HepG2 (cell line): ENCODE data around the gene NEAT1. TPM values are rescaled to one million over a fixed set of nuclear protein-coding genes. Genes with fewer than 3 reads are reported as not detected.

ENCODE experiments used
- ADNP ChIP-seq: sonication (generic); formaldehyde crosslinking; IDR thresholded peaks from 2 replicates; pipeline ENCODE4 v1.4.0; 2020; ENCODE audit warnings: missing genetic modification reagents
- GTF2F1 ChIP-seq: fragments of 150-350 bp; IDR thresholded peaks from 2 replicates; pipeline ENCODE4 v1.6.1; 2014; ENCODE audit warnings: low read length
- GTF3A ChIP-seq: sonication (generic); formaldehyde crosslinking; conservative IDR thresholded peaks from 2 replicates; pipeline ENCODE4 v1.4.0; 2020; ENCODE audit warnings: mild to moderate bottlenecking, missing genetic modification reagents
- HNF1B ChIP-seq: sonication (generic); formaldehyde crosslinking; IDR thresholded peaks from 2 replicates; pipeline ENCODE4 v1.5.1; 2020; ENCODE audit warnings: mild to moderate bottlenecking, moderate library complexity, missing genetic modification reagents
- ISL2 ChIP-seq: sonication (generic); formaldehyde crosslinking; IDR thresholded peaks from 2 replicates; pipeline ENCODE4 v1.5.0; 2020; ENCODE audit warnings: missing genetic modification reagents
- MIER2 ChIP-seq: IDR thresholded peaks from 2 replicates; pipeline ENCODE4 v1.6.1; 2016; ENCODE audit warnings: missing biosample characterization, missing genetic modification reagents
- NBN ChIP-seq: fragments of 450-650 bp; conservative IDR thresholded peaks from 2 replicates; pipeline ENCODE4 v1.6.1; 2017
- NR2C2 ChIP-seq: sonication (generic); formaldehyde crosslinking; IDR thresholded peaks from 2 replicates; pipeline ENCODE4 v1.4.0; 2020; ENCODE audit warnings: missing genetic modification reagents, mild to moderate bottlenecking, moderate library complexity, borderline replicate concordance
- SATB2 ChIP-seq: sonication (generic); formaldehyde crosslinking; IDR thresholded peaks from 2 replicates; pipeline ENCODE4 v1.5.0; 2020; ENCODE audit warnings: missing genetic modification reagents
- SMAD3 ChIP-seq: sonication (generic); formaldehyde crosslinking; IDR thresholded peaks from 2 replicates; pipeline ENCODE4 v1.4.0; 2020; ENCODE audit warnings: missing genetic modification reagents
- TAF1 ChIP-seq: sonication (generic); formaldehyde crosslinking; IDR thresholded peaks from 2 replicates; pipeline ENCODE4 v1.4.0; 2020; ENCODE audit warnings: missing genetic modification reagents
- TCF12 ChIP-seq, 2 experiments: fragments of 450-650 bp in 1 of 2; sonication (generic) in 1 of 2; formaldehyde crosslinking in 1 of 2; IDR thresholded peaks; 2 replicates each; pipeline versions ENCODE4 v1.6.1 to v1.8.0; 2017 to 2022; ENCODE audit warnings: antibody characterized with exemption in 1 of 2, mild to moderate bottlenecking in 1 of 2, missing genetic modification reagents in 1 of 2, moderate library complexity in 1 of 2
- ZBTB1 ChIP-seq: sonication (generic); formaldehyde crosslinking; IDR thresholded peaks from 2 replicates; pipeline ENCODE4 v1.4.0; 2020; ENCODE audit warnings: missing genetic modification reagents, borderline replicate concordance
- ZKSCAN1 ChIP-seq: fragments of 150-350 bp; IDR thresholded peaks from 2 replicates; pipeline ENCODE4 v1.6.1; 2014; ENCODE audit warnings: low read length
- ZNF260 ChIP-seq: sonication (generic); formaldehyde crosslinking; IDR thresholded peaks from 2 replicates; pipeline ENCODE4 v1.4.0; 2020; ENCODE audit warnings: missing genetic modification reagents, low read depth, mild to moderate bottlenecking, borderline replicate concordance
- ZNF263 ChIP-seq: sonication (generic); formaldehyde crosslinking; IDR thresholded peaks from 2 replicates; pipeline ENCODE4 v1.4.0; 2020; ENCODE audit warnings: missing genetic modification reagents
- ZNF446 ChIP-seq: sonication (generic); formaldehyde crosslinking; IDR thresholded peaks from 2 replicates; pipeline ENCODE4 v1.5.0; 2020; ENCODE audit warnings: mild to moderate bottlenecking, missing genetic modification reagents
- ZNF607 ChIP-seq: sonication (generic); formaldehyde crosslinking; IDR thresholded peaks from 2 replicates; pipeline ENCODE4 v1.5.1; 2020; ENCODE audit warnings: missing genetic modification reagents, mild to moderate bottlenecking, borderline replicate concordance
- ZSCAN31 ChIP-seq: sonication (generic); formaldehyde crosslinking; IDR thresholded peaks from 2 replicates; pipeline ENCODE4 v1.5.0; 2020; ENCODE audit warnings: low read depth, mild to moderate bottlenecking, missing genetic modification reagents
- polyA plus RNA-seq, 8 experiments: library from polyadenylated mRNA; depleted of rRNA in 3 of 8; stranded (reverse) in 7 of 8; unstranded in 1 of 8; fragments of >200 nt; fragmentation: Illumina TruSeq in 4 of 8; extraction: Trizol in 4 of 8; gene quantifications; 2 replicates each; pipeline versions ENCODE4 v1.2.1 to v1.2.3, GENCODE V29; 2011 to 2016; ENCODE audit warnings: low read depth in 4 of 8, missing spikeins in 1 of 8, mixed read lengths in 1 of 8; ENCODE audit not compliant: insufficient read depth in 1 of 8
- total RNA-seq, 5 experiments: library from RNA; depleted of rRNA; stranded (reverse); fragments of >200 nt; fragmentation: Illumina TruSeq; extraction: Trizol; gene quantifications; 2 replicates each; pipeline ENCODE4 v1.2.3, GENCODE V29; 2016; ENCODE audit warnings: low read depth in 1 of 5
- TF ChIP-seq, protein P1 (sequence below): IDR thresholded peaks from 2 replicates; pipeline ENCODE4 v1.6.1; 2016; ENCODE audit warnings: missing genetic modification reagents, missing compliant biosample characterization
- TF ChIP-seq, protein P2 (sequence below): sonication (generic); formaldehyde crosslinking; IDR thresholded peaks from 2 replicates; pipeline ENCODE4 v1.4.0; 2020; ENCODE audit warnings: missing genetic modification reagents
- TF ChIP-seq, protein P3 (sequence below): sonication (generic); formaldehyde crosslinking; IDR thresholded peaks from 2 replicates; pipeline ENCODE4 v1.9.0; 2021; ENCODE audit warnings: missing genetic modification reagents, borderline replicate concordance

The NEAT1 gene
- total and polyA plus RNA-seq, 2 of the 13 experiments (the other 11 are each of a cell fraction or from before 2014, with no cell fraction given): 20.5 to 41.2 TPM

DNA sequence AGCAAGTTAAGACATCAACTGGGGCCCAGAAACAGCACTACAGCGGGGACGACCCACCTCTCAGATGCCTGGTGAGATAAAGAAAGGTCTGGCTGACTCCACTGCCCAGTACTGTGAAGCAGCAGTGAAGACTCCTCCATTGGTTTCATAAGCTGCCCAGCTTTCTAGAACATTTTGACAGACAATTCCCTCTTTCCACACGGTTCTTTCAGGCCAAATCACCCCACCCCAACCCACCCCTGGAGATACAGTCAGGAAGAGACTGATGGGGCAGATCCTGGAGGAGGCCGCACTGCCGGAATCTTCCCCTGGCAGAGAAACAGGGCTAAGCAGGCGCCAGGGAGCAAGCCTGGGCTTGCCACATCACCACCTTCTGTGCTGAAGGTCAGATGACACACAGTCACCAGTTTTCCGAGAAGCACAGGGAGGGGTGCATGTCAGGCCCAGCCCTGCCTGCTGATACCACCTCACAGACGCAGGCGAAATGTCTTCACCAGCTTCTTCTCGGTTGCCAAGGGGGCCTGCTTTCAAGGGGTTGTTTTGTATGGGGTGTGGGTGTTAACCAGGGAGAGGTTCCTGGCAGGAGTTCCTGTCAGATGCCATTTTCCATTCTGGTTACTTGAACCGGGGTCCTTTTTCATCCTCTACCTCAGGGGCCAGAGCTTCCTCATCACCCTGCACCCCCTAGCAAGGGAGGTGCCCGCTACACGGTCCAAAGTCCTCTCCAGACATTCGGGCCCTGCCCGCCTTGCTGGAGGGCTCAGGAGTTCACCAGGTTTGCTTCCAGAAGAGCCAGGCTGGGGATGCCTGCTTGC is 1.4 kb upstream of the NEAT1 start (continued):
- TF ChIP-seq, protein P1, sequence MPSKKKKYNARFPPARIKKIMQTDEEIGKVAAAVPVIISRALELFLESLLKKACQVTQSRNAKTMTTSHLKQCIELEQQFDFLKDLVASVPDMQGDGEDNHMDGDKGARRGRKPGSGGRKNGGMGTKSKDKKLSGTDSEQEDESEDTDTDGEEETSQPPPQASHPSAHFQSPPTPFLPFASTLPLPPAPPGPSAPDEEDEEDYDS (CRISPR knock-in tag): peak; percentile 78; the same call in 1 of the 2 replicates
- 0 out of 2 replicates have a peak, but pooled peaks have one; percentile 52 for TF ChIP-seq SMAD3 (CRISPR knock-in tag)
- no peak for TF ChIP-seq ZNF260 (CRISPR knock-in tag)
- TF ChIP-seq, protein P2, sequence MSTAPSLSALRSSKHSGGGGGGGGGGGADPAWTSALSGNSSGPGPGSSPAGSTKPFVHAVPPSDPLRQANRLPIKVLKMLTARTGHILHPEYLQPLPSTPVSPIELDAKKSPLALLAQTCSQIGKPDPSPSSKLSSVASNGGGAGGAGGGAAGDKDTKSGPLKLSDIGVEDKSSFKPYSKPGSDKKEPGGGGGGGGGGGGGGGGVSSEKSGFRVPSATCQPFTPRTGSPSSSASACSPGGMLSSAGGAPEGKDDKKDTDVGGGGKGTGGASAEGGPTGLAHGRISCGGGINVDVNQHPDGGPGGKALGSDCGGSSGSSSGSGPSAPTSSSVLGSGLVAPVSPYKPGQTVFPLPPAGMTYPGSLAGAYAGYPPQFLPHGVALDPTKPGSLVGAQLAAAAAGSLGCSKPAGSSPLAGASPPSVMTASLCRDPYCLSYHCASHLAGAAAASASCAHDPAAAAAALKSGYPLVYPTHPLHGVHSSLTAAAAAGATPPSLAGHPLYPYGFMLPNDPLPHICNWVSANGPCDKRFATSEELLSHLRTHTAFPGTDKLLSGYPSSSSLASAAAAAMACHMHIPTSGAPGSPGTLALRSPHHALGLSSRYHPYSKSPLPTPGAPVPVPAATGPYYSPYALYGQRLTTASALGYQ (CRISPR knock-in tag): peak; percentile 85
- no peak for TF ChIP-seq ZKSCAN1
- peak; percentile 60 for TF ChIP-seq ISL2 (CRISPR knock-in tag)
- no peak for TF ChIP-seq ZNF607 (CRISPR knock-in tag)
- peak; percentile 60; the same call in 1 of the 2 replicates for TF ChIP-seq NR2C2 (CRISPR knock-in tag)
- TF ChIP-seq ZNF446 (CRISPR knock-in tag): no peak; the same call in 1 of the 2 replicates
- TF ChIP-seq HNF1B (CRISPR knock-in tag): peak; percentile 60; the same call in 1 of the 2 replicates
- TF ChIP-seq GTF3A (CRISPR knock-in tag): no peak
- no peak for TF ChIP-seq NBN
- TF ChIP-seq TCF12 (IDR thresholded peaks at IDR 0.05): no peak
- TF ChIP-seq TCF12 (CRISPR knock-in tag; IDR thresholded peaks at IDR 0.05): no peak
- no peak for TF ChIP-seq ZSCAN31
- peak; percentile 56; the same call in 1 of the 2 replicates for TF ChIP-seq SATB2 (CRISPR knock-in tag)
- TF ChIP-seq MIER2 (CRISPR knock-in tag): no peak
- TF ChIP-seq TAF1: peak; percentile 72
- TF ChIP-seq ZBTB1 (CRISPR knock-in tag): no peak
- no peak for TF ChIP-seq ADNP
- no peak for TF ChIP-seq GTF2F1
- TF ChIP-seq ZNF263: peak; percentile 37; the same call in 1 of the 2 replicates
- TF ChIP-seq, protein P3, sequence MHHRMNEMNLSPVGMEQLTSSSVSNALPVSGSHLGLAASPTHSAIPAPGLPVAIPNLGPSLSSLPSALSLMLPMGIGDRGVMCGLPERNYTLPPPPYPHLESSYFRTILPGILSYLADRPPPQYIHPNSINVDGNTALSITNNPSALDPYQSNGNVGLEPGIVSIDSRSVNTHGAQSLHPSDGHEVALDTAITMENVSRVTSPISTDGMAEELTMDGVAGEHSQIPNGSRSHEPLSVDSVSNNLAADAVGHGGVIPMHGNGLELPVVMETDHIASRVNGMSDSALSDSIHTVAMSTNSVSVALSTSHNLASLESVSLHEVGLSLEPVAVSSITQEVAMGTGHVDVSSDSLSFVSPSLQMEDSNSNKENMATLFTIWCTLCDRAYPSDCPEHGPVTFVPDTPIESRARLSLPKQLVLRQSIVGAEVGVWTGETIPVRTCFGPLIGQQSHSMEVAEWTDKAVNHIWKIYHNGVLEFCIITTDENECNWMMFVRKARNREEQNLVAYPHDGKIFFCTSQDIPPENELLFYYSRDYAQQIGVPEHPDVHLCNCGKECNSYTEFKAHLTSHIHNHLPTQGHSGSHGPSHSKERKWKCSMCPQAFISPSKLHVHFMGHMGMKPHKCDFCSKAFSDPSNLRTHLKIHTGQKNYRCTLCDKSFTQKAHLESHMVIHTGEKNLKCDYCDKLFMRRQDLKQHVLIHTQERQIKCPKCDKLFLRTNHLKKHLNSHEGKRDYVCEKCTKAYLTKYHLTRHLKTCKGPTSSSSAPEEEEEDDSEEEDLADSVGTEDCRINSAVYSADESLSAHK (CRISPR knock-in tag): no peak
